ENCODE measurements around the gene CNTNAP5. TPM values are rescaled to one million over a fixed set of nuclear protein-coding genes. Genes with fewer than 3 reads are reported as not detected.

The CNTNAP5 gene
- total and polyA plus RNA-seq, 2 of the 13 experiments (the other 11 are each of a cell fraction or from before 2014, with no cell fraction given): not detected

GRCh38 chr2:124874676-124875075, 849.6 kb downstream of the CNTNAP5 start:
- H3K9ac ChIP-seq (ENCODE audit: insufficient read depth, low read depth, low read length): no peak overlapping the region
- H3K27ac ChIP-seq (ENCODE audit: extremely low read length, insufficient read depth, low read length): no peak overlapping the region
- H2AFZ ChIP-seq (ENCODE audit: low read length): no peak overlapping the region
- H4K20me1 ChIP-seq (ENCODE audit: insufficient read depth, low read length): no peaks in the 10 kb centered on the region
- no peak for DNase-seq (ENCODE audit: low spot score)
- intact Hi-C loops (cut with micrococcal nuclease; ENCODE audit: unreplicated experiment) (no loop called here), in situ Hi-C loops (cut with HindIII; ENCODE audit: extremely low pct_ligation_motif_present, low pct_unique_long_range_greater_than_20kb) (no loop called here)
- CTCF ChIA-PET (ENCODE audit: low intra/inter-chr PET ratio, low total read pairs): no interaction called here
- H3K79me2 ChIP-seq (ENCODE audit: insufficient read depth, low read length): no peaks in the 10 kb centered on the region
- 0 out of 2 replicates have a peak, but pooled peaks cover 20% of the 10 kb centered on the region for H3K9me3 ChIP-seq (ENCODE audit: low read length)
- H3K36me3 ChIP-seq (replicated peaks in 1 of 2; ENCODE audit: control insufficient read depth in 1 of 2, insufficient read depth in 2 of 2, low read length in 2 of 2): no peaks in the 10 kb centered on the region
- H3K4me3 ChIP-seq (replicated peaks in 1 of 3; ENCODE audit: insufficient read depth in 1 of 3, low read depth in 2 of 3, low read length in 3 of 3): no peak overlapping the region
- POLR2A ChIA-PET: no interaction called here
- ATAC-seq: no peak
- WGBS (ENCODE audit: low lambda C conversion rate): 0% methylated on average over 1 of the region's 1 CpG
- H3K4me1 ChIP-seq (ENCODE audit: insufficient read depth, low read length): no peaks in the 10 kb centered on the region
- BruUV-seq (replicated peaks): no TSS peak
- no peaks in the 10 kb centered on the region for H3K27me3 ChIP-seq (ENCODE audit: control insufficient read depth in 1 of 2, insufficient read depth in 2 of 2, low read length in 2 of 2)
- no peak for FAIRE-seq
- TF ChIP-seq ZNF18 (CRISPR knock-in tag; IDR thresholded peaks at IDR 0.05; ENCODE audit: insufficient replicate concordance): no peak
- no peak for TF ChIP-seq YEATS4 (CRISPR knock-in tag; IDR thresholded peaks at IDR 0.05; ENCODE audit: borderline replicate concordance)
- no peak for TF ChIP-seq LCORL (IDR thresholded peaks at IDR 0.05)
- no peak for TF ChIP-seq LCORL (CRISPR knock-in tag; IDR thresholded peaks at IDR 0.05)
- no peak for TF ChIP-seq GRHL1 (CRISPR knock-in tag; conservative IDR thresholded peaks at IDR 0.05)
- TF ChIP-seq ZNF264 (CRISPR knock-in tag; IDR thresholded peaks at IDR 0.05): no peak
- no peak for TF ChIP-seq ZNF530 (CRISPR knock-in tag; IDR thresholded peaks at IDR 0.05; ENCODE audit: low read depth)
- no peak for TF ChIP-seq SRY (CRISPR knock-in tag; IDR thresholded peaks at IDR 0.05)
- no peak for TF ChIP-seq KDM4B (CRISPR knock-in tag; IDR thresholded peaks at IDR 0.05)
- no peak for TF ChIP-seq LBX2 (CRISPR knock-in tag; IDR thresholded peaks at IDR 0.05; ENCODE audit: borderline replicate concordance)
- no peak for TF ChIP-seq ZNF274 (CRISPR knock-in tag; IDR thresholded peaks at IDR 0.05)
- no peak for TF ChIP-seq ADNP (CRISPR knock-in tag; IDR thresholded peaks at IDR 0.05)
- no peak overlapping the region for H3K4me2 ChIP-seq (ENCODE audit: low read depth, low read length)
